Mesendoderm (in vitro differentiated cells): Measurements from ENCODE around the gene BLACAT1.
A peak's percentile ranks its signal among the peaks of the same experiment; 100 is the strongest.
"Not testable (repeated sequence)": the region's sequence is repeated elsewhere in the genome, so short reads cannot be mapped to it uniquely, and the experiment has no call there.

Experiments used
- DNase-seq: peaks from one replicate; pipeline ENCODE4 v3.0.0; 2013
- H2AK5ac ChIP-seq: 2 replicates; pipeline ENCODE4 v1.6.1; 2013; ENCODE audit warnings: low read length, inconsistent platforms
- H2BK120ac ChIP-seq: 2 replicates; pipeline ENCODE4 v1.6.1; 2013; ENCODE audit warnings: low read depth, mild to moderate bottlenecking, low read length, moderate library complexity, mixed read lengths
- H2BK15ac ChIP-seq: replicated peaks from 2 replicates; pipeline ENCODE4 v1.6.1; 2013; ENCODE audit warnings: low read depth, mild to moderate bottlenecking, moderate library complexity
- H2BK5ac ChIP-seq: 2 replicates; pipeline ENCODE4 v1.6.1; 2013; ENCODE audit warnings: low read length, inconsistent platforms
- H3K18ac ChIP-seq: 2 replicates; pipeline ENCODE4 v1.6.1; 2013; ENCODE audit warnings: mild to moderate bottlenecking, low read length, mixed read lengths
- H3K23ac ChIP-seq: one replicate; pipeline ENCODE4 v1.6.1; 2013; ENCODE audit warnings: low read length
- H3K27ac ChIP-seq: 2 replicates; pipeline ENCODE4 v1.5.1; 2013; ENCODE audit warnings: low read depth, mild to moderate bottlenecking, inconsistent platforms, low read length, moderate library complexity
- H3K27me3 ChIP-seq: 2 replicates; pipeline ENCODE4 v1.6.1; 2013; ENCODE audit warnings: low read length, control low read depth, mild to moderate bottlenecking, inconsistent platforms; ENCODE audit not compliant: insufficient read depth, poor library complexity
- H3K36me3 ChIP-seq: 2 replicates; pipeline ENCODE4 v1.6.1; 2013; ENCODE audit warnings: low read length, inconsistent platforms; ENCODE audit not compliant: control insufficient read depth, insufficient read depth
- H3K4ac ChIP-seq: one replicate; pipeline ENCODE4 v1.6.1; 2013; ENCODE audit warnings: low read depth, mild to moderate bottlenecking, low read length, moderate library complexity
- H3K4me1 ChIP-seq: 2 replicates; pipeline ENCODE4 v1.6.1; 2013; ENCODE audit warnings: low read depth, low read length, inconsistent platforms; ENCODE audit not compliant: control insufficient read depth
- H3K4me2 ChIP-seq: 2 replicates; pipeline ENCODE4 v1.6.1; 2013; ENCODE audit warnings: low read length
- H3K4me3 ChIP-seq: 2 replicates; pipeline ENCODE4 v1.5.1; 2013; ENCODE audit warnings: mild to moderate bottlenecking, low read length
- H3K56ac ChIP-seq: one replicate; pipeline ENCODE4 v1.6.1; 2013; ENCODE audit warnings: low read length
- H3K79me1 ChIP-seq: 2 replicates; pipeline ENCODE4 v1.6.1; 2013; ENCODE audit warnings: low read length, inconsistent platforms
- H3K79me2 ChIP-seq: 2 replicates; pipeline ENCODE4 v1.6.1; 2013; ENCODE audit warnings: mild to moderate bottlenecking, low read length; ENCODE audit not compliant: control insufficient read depth, insufficient read depth
- H3K9ac ChIP-seq: 2 replicates; pipeline ENCODE4 v1.6.1; 2013; ENCODE audit warnings: low read length, inconsistent platforms
- H4K5ac ChIP-seq: one replicate; pipeline ENCODE4 v1.6.1; 2013; ENCODE audit warnings: low read length
- H4K8ac ChIP-seq: one replicate; pipeline ENCODE4 v1.6.1; 2013; ENCODE audit warnings: low read depth, mild to moderate bottlenecking, control low read depth, low read length, moderate library complexity
- whole genome bisulfite sequencing: extraction: QIAGEN DNeasy Blood & Tissue Kit; methylation state at CpG from one replicate; pipeline ENCODE4 v1.1.7; 2013; ENCODE audit warnings: low lambda C conversion rate, missing lambda C conversion rate; ENCODE audit not compliant: insufficient coverage; ENCODE audit errors: extremely low coverage; 5-methylcytosine and 5-hydroxymethylcytosine counted together

Gene BLACAT1

DNA sequence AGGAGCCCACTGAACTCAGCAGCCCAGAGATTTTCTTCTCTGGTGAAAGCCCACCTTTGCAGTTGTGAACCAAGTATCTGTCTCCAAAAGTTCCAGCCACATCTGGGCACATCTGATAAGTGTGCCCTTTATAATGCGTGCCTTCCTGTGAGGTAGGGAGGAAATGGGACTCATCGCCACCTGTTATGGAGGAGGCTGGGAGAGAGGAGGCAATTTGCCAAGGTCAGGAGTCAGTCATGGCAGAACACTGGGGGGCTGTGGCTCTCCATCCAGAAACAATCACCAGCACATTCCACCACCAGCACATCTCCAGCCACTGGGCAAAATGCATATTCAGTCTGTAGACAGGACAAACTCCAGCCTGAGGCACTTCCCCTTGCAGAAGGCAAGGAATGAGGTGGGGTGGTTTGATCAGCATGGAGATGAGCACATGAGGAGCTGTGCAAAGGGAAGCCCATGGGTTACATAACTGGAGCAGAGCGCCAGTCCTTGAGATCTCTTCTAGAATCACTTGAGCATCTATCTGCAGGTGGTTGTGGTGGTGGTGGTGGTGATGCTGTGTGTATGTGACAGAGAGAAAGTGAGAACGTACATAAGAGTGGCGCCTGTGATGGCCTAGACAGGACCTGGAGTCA lies 19.0 kb downstream of the BLACAT1 start:
- H3K9ac ChIP-seq, result no peak overlapping the region
- no peak overlapping the region for H2BK5ac ChIP-seq
- no peak for DNase-seq
- no peak overlapping the region for H3K18ac ChIP-seq
- no peak overlapping the region for H3K4me3 ChIP-seq
- H3K23ac ChIP-seq, result no peak overlapping the region
- H4K5ac ChIP-seq, result no peak overlapping the region
- H2BK120ac ChIP-seq, result no peak overlapping the region
- no peak overlapping the region for H3K4me2 ChIP-seq
- H3K79me2 ChIP-seq, result no peaks in the 10 kb centered on the region
- no peak overlapping the region for H2BK15ac ChIP-seq
- WGBS, result no CpG with 5 or more reads among the region's 5 CpGs
- peaks cover 12% of the 10 kb centered on the region for H3K4me1 ChIP-seq
- H3K27me3 ChIP-seq, result no peaks in the 10 kb centered on the region
- no peak overlapping the region for H2AK5ac ChIP-seq
- no peak overlapping the region for H3K4ac ChIP-seq
- no peak overlapping the region for H3K27ac ChIP-seq
- no peak overlapping the region for H3K56ac ChIP-seq
- no peak overlapping the region for H4K8ac ChIP-seq
- H3K79me1 ChIP-seq, result no peaks in the 10 kb centered on the region
- H3K36me3 ChIP-seq, result no peaks in the 10 kb centered on the region

DNA sequence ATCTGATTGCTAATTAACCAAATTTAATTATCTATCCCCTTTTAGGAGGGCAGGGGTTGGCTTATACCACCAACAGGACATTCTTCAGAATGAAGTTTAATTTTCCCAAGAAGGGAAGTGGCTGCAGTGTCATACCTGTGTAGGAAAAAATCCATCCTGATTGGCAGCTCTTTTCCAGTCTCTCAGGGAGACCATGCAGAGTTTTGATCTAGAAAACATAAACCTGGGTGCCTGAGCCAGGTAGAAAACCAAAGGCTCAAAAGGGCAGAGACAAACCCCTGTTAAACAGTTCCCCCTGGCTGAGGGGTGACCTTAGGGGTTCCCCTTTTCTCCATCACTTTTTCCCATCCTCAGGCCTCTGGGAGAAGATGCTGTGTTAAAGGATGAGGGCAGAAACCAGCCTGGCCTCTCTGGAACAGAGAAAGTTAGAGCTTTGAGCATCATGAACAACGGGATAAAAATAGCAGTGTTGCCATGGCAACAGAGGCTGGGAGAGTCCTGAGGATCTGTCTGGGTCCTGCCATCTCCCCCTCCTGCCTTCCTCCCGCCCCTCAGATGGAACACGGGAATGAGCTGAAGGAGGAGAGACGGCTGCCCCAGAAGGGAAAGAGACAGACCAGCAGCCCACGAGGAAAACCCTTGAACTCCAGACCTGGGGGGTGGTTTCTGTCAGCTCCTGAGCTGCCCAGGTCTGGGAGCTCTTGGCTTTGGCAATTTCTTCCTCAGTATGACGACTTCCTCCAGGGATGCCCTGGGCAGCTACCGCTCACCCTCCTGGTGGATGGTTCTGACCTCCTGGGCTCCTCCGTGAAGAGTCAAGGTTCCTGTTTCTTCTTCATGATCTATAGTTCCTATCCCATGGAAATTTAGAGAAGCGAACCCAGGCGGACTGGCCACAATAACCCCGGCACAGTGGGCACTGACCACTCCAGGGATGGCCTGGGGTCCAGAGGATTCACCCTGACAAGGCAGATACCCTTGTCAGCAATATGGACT lies 20.0 kb downstream of the BLACAT1 start:
- no peaks in the 10 kb centered on the region for H3K79me1 ChIP-seq
- no peak overlapping the region for H3K18ac ChIP-seq
- H3K4ac ChIP-seq, result no peak overlapping the region
- H2BK5ac ChIP-seq, result no peak overlapping the region
- H3K4me1 ChIP-seq, result peaks cover 7% of the 10 kb centered on the region
- no peaks in the 10 kb centered on the region for H3K36me3 ChIP-seq
- H2BK120ac ChIP-seq, result no peak overlapping the region
- no peak overlapping the region for H2AK5ac ChIP-seq
- H3K4me2 ChIP-seq, result no peak overlapping the region
- no peak overlapping the region for H4K5ac ChIP-seq
- no peaks in the 10 kb centered on the region for H3K27me3 ChIP-seq
- no peak overlapping the region for H3K9ac ChIP-seq
- H3K27ac ChIP-seq, result no peak overlapping the region
- no peak overlapping the region for H4K8ac ChIP-seq
- WGBS, result no CpG with 5 or more reads among the region's 11 CpGs
- no peaks in the 10 kb centered on the region for H3K79me2 ChIP-seq
- no peak overlapping the region for H3K56ac ChIP-seq
- H2BK15ac ChIP-seq, result no peak overlapping the region
- no peak overlapping the region for H3K23ac ChIP-seq
- peak; percentile 62 for DNase-seq
- no peak overlapping the region for H3K4me3 ChIP-seq

- Histone ChIP-seq H4K8ac (no peak overlapping the region), H3K56ac (no peak overlapping the region), H4K5ac (no peak overlapping the region), H2AK5ac (no peak overlapping the region), H3K4me2 (no peak overlapping the region), H3K27ac (no peak overlapping the region), H3K36me3 (no peaks in the 10 kb centered on the region), H3K79me1 (no peaks in the 10 kb centered on the region), H3K18ac (no peak overlapping the region), H3K9ac (no peak overlapping the region), H2BK15ac (no peak overlapping the region), H2BK5ac (no peak overlapping the region), H2BK120ac (no peak overlapping the region), H3K27me3 (no peaks in the 10 kb centered on the region), H3K23ac (no peak overlapping the region), H3K4me1 (peaks cover 3% of the 10 kb centered on the region), H3K4me3 (no peak overlapping the region), H3K4ac (no peak overlapping the region), H3K79me2 (no peaks in the 10 kb centered on the region)
- no CpG with 5 or more reads among the region's 6 CpGs for WGBS
- DNase-seq, result no peak
Measured at GRCh38 chr1:205434738-205435137, 21.1 kb downstream of the BLACAT1 start.

GRCh38 chr1:205432692-205433091 lies 23.2 kb downstream of the BLACAT1 start:
- not testable (repeated sequence) for H3K18ac ChIP-seq, H2BK15ac ChIP-seq, H4K8ac ChIP-seq, H3K56ac ChIP-seq, H4K5ac ChIP-seq, H3K79me2 ChIP-seq, H3K23ac ChIP-seq, H3K4me1 ChIP-seq, H3K4ac ChIP-seq, DNase-seq, H2BK120ac ChIP-seq, H3K4me3 ChIP-seq, H3K36me3 ChIP-seq, H3K27ac ChIP-seq, H2AK5ac ChIP-seq, H2BK5ac ChIP-seq, H3K27me3 ChIP-seq, H3K79me1 ChIP-seq, H3K4me2 ChIP-seq, H3K9ac ChIP-seq
- WGBS, result no CpG with 5 or more reads among the region's 1 CpG

DNA sequence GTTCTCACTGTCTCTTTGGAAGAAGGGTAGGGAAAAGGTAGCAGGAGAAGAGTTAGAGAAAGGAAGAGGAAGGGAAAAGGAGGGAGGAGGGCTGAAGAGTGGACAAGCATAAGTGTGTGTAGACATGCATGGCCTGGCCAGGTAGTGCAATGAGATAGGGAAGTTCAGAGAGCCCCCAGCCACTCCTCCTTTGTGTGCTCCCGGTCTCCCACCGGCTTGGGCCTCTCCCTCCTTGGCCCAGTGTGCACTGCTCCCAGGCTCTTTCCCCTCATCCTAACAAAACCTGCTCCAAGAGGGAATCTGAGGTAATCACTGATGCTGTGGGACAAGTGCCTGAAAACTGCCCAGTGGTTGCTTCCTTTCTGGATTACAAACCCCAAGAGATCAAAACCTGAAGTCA lies 23.7 kb downstream of the BLACAT1 start:
- Histone ChIP-seq H3K4me1 (peaks cover 3% of the 10 kb centered on the region), H3K23ac (no peak overlapping the region), H3K4me3 (no peak overlapping the region), H3K36me3 (no peaks in the 10 kb centered on the region), H2BK120ac (no peak overlapping the region), H3K79me2 (no peaks in the 10 kb centered on the region), H3K27ac (no peak overlapping the region), H2BK5ac (no peak overlapping the region), H3K79me1 (no peaks in the 10 kb centered on the region), H3K4ac (no peak overlapping the region), H3K9ac (no peak overlapping the region), H4K8ac (no peak overlapping the region), H2BK15ac (no peak overlapping the region), H4K5ac (no peak overlapping the region), H3K27me3 (peaks cover 3% of the 10 kb centered on the region), H2AK5ac (no peak overlapping the region), H3K4me2 (no peak overlapping the region), H3K18ac (no peak overlapping the region), H3K56ac (no peak overlapping the region)
- DNase-seq, result no peak
- no CpG with 5 or more reads among the region's 2 CpGs for WGBS
